ENCODE results near the gene ALDH4A1.

DNA sequence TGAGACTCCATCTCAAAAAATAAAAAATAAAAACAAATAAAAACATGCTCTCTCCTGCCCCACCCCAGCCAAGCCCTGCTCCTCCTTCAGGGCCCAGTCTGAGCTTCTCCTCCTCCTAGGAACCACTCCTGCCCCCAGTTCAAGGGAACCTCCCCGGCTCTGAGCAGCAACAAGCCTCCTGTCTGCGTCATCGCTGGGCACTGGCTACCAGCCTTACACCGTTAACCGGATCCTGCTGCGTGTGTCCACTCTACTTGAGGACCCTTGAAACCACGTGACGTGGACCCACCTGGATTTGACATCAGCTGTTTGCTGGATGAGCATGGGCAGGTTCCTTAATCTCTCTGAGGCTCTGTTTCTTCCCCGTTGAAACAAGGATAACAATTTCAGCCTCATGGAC is 41.3 kb downstream of the ALDH4A1 start:
- TF ChIP-seq, protein P1, sequence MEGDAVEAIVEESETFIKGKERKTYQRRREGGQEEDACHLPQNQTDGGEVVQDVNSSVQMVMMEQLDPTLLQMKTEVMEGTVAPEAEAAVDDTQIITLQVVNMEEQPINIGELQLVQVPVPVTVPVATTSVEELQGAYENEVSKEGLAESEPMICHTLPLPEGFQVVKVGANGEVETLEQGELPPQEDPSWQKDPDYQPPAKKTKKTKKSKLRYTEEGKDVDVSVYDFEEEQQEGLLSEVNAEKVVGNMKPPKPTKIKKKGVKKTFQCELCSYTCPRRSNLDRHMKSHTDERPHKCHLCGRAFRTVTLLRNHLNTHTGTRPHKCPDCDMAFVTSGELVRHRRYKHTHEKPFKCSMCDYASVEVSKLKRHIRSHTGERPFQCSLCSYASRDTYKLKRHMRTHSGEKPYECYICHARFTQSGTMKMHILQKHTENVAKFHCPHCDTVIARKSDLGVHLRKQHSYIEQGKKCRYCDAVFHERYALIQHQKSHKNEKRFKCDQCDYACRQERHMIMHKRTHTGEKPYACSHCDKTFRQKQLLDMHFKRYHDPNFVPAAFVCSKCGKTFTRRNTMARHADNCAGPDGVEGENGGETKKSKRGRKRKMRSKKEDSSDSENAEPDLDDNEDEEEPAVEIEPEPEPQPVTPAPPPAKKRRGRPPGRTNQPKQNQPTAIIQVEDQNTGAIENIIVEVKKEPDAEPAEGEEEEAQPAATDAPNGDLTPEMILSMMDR (IDR thresholded peaks at IDR 0.05; ENCODE audit: low read length) = no peak
- TF ChIP-seq EZH2 (optimal IDR thresholded peaks at IDR 0.05; ENCODE audit: low read depth, low read length) = no peak
- no peak for TF ChIP-seq EZH2phosphoT487 (IDR thresholded peaks at IDR 0.05; ENCODE audit: low read length)
